ENCODE data around the gene TPP2.

DNA sequence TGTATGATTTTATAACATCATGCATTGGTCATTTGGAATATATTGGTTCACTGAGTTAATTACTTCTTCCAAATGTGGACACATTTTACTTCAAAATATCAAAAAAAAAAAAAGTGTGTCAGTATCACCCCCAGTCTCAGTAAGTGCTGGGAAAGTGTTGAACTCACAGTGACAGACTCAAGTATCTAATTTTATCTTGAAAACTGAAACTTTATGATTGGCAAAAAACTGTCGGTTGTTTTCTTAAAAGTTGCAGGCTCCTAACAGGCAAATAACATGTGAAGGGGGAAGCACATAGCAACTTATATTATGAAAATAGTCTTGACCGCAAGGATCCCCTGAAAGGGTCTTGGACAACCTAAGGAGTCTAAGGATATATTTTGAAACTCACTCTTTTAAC lies 33.5 kb upstream of the TPP2 start:
- TF ChIP-seq POLR2A (IDR thresholded peaks at IDR 0.05) (no peak), CTCF (IDR thresholded peaks at IDR 0.05) (no peak)

Measured in right lobe of liver (tissue), 4 donors.